Fibroblast of the conjunctiva (primary cell): ENCODE results near the gene PRSS22.
"Not testable (repeated sequence)": the region's sequence is repeated elsewhere in the genome, so short reads cannot be mapped to it uniquely, and the experiment has no call there.

ENCODE experiments used
- DNase-seq: peaks from one replicate; pipeline ENCODE4 v3.0.0-alpha.2; 2010; ENCODE audit warnings: low read depth

Gene PRSS22

DNA sequence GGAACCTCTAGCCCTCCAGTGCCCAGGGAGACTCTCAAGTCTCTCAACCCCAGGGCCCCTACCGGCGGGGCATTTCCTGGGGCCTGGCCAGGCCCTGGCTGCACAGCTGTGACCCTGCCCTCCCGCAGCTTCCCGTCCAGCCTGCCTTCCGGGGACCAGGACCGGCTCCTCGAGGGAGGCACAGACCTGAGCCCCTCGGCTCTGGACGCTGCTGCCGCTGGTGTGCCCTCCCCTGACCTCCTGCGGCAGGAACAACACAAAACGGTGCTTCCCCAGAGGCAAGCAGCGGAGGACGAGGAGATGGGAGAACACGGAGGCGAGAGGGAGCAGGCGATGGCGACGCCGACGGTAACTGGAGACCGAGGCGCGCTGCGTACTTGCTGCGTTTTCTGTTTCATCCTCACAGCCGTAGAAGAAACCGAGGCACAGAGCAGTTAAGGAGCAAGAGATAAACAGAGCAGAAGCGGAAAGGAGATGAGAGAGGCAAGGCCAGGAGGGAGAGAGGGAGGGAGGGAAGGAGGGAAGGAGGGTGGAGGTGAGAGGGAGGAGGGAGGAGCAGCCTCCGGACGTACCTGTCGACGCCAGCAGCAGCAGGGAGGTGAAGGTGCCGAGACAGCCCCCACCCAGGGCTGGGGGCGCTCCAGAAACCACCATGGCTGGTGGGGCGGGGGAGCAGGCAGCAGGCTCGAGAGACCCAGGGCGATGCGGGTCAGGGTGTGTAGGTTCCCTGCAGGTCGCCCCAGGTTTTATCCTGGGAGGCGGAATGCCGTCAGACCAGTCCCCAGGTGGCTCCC lies at the start of gene PRSS22:
Gene PRSS22 (minus strand): TSS at position 720 of the 794 bp plus-strand sequence. CDS start 66 bp downstream, at position 654.
- no peak for DNase-seq

DNA sequence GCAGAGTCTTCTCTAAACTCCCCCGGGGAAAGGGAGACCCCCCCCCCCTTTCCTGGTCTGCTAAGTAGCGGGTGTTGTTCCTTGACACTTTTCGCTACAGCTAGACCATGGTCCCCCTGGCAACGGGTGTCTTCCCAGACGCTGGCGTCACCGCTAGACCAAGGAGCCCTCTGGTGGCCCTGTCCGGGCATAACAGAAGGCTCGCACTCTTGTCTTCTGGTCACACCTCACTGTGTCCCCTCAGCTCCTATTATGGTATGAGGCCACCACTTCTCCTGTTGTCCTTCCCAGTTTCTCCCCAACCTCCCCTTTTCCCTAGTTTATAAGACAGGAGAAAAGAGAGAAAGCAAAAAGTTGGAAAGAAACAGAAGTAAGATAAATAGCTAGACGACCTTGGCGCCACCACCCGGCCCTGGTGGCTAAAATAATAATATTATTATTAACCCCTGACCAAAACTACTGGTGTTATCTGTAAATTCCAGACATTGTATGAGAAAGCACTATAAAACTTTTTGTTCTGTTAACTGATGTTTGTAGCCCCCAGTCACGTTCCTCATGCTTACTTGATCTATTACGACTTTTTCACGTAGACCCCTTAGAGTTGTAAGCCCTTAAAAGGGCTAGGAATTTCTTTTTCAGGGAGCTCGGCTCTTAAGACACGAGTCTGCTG lies 49.2 kb upstream of the PRSS22 start:
- not testable (repeated sequence) for DNase-seq

GRCh38 chr16:2905988-2906387 lies 48.0 kb upstream of the PRSS22 start:
- no peak for DNase-seq

GRCh38 chr16:2905241-2905987 lies 47.4 kb upstream of the PRSS22 start:
- peak; percentile 100 for DNase-seq

DNA sequence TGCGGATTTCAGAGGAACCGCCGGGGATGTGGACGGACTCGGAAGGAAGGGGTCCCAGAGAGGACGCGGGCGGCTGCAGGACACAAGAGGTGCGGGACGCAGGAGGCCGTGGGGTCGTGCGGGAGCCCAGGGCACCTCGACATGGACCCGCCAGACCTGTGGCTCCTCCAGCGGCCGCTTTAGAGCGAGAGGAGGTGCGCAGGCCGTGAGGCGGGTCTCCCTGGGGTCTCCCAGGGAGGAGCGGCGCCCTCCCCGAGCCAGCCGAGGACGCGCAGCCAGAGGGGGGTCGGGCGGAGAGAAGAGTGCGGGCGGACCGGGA lies 46.9 kb upstream of the PRSS22 start:
- no peak for DNase-seq

DNA sequence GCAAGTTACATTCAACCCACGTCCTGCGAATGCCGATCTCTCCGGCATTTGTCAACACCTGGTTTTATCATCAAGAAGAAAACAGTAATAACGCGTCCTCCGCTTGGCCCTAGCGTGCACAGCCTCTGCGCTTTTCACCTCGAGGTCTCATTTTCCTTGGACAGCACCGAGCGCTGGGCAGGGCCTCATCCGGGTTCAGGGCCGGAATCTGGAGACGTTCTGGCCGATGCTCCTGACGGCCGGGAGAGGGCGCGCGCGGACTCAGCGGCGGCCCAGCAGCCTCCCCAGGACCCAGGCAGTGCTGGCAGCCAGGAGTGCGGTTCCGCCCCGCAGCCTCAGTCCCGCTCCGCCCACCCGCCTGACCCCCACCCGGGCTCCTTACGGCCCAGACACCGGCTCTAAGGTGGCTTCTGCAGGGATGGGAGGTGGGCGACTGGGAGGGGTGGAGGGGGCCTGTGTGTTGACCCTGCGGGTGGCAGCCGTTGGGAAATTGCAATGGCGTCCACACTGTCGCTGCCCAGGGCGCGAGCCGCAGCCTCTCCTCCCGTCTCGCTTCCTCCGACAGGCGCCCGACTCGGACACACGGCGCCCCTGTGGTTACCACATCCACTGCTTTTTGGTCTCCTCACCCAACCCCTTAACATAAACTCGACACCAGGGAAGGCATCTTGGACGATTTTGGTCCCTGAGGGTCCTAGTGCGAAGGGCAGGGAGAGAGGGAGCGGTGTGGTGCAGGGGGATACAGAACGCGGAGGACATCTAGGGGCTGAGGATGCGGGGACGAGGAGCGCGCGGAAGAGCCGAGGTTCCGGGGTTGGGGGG lies 46.3 kb upstream of the PRSS22 start:
- DNase-seq: peak; percentile 82

DNA sequence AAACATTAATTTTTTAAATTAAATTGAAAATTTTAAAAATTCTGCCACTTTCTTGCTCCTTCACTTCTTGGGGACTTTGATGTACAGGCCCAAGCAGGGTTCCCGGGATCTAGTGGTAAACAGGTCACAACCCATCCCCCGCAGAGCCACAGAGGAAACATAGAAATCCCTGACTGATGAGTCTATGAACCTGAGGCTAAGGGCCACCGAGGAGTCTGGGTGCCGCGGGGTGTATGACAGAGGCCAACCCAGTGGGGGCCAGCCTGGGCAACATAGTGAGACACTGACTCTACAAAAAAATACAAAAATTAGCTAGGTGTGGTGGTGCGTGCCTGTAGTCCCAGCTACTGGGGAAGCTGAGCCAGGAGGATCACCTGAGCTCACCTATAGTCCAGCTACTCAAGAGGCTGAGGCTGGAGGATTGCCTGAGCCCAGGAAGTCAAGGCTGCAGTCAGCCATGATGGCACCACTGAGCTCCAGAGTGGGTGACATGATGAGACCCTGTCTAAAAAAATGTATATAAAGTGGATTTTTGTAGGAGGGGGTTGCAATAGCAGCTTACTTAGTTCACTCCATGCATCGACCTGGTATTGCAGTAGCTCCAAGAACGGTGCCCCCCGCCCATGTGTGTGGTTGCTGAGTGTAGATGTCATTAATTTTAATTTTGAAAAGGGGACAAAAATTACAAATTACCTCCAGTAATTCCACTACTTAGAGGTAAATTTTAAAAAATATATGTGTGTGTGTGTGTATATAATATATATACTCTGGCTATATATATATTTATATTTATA lies 44.6 kb upstream of the PRSS22 start:
- no peak for DNase-seq

DNA sequence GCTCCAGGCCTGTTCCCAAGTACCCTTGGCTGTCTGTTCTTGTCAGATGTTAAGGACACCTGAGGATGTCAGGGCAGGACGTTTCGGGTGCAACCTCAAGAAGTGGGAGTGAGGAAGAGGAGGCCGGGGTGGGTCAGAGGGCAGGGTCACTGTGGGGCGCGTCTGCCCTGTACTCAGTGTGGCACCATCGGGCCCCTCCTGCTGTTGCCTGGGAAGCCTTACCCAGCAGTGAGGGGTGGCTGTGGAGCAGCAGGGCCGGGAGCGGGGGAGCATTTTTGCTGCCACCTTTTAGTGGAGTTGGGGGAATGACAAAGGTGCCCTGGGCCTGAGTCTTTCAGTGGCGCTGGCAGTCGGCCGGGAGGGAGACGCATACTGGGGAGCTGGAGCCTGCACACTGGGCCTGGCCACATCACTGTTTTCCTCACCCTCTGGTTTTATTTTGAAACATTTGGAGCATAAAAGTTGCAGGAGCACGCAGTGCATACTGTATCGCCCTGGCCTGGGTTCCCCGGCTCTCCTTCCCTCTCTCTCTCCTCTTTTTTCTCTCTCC lies 42.6 kb upstream of the PRSS22 start:
- no peak for DNase-seq

GRCh38 chr16:2899564-2900072 lies 41.6 kb upstream of the PRSS22 start:
- DNase-seq: no peak

DNA sequence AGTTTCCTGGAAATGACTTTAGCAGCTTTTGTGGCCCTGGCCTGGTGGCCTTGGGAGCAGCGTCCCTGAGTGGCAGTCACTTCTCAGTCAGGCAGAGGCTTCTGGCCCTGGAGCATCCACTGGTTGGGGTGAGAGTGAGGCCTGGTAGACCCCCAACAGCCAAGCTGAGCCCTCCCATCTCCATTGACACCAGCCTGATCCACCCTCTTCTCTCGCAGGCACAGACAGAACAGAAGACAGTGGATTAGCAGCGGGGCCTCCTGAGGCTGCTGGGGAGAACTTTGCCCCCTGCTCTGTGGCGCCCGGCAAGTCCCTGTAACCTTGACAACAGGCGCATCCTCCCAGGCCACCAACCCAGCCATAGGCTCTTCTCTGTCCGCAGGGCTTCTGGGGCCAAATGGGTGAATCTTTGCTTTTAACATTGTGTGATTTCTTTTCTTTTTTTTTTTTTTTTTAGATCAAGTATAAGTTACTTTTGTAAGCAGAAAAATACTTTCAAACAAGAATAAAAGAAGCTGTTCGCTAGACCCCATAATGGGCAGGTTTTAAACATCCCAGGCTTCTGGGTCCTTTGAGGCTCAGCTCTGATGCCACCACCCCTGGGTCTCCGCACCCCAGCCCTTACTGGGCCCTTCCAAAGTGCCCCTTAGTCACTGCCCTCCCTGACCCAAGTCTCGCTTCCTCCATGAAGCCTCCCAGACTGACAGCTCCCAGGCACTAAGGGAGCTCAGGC lies 41.0 kb upstream of the PRSS22 start:
- no peak for DNase-seq

- no peak for DNase-seq
Observed at GRCh38 chr16:2897110-2897509, 39.1 kb upstream of the PRSS22 start.

DNA sequence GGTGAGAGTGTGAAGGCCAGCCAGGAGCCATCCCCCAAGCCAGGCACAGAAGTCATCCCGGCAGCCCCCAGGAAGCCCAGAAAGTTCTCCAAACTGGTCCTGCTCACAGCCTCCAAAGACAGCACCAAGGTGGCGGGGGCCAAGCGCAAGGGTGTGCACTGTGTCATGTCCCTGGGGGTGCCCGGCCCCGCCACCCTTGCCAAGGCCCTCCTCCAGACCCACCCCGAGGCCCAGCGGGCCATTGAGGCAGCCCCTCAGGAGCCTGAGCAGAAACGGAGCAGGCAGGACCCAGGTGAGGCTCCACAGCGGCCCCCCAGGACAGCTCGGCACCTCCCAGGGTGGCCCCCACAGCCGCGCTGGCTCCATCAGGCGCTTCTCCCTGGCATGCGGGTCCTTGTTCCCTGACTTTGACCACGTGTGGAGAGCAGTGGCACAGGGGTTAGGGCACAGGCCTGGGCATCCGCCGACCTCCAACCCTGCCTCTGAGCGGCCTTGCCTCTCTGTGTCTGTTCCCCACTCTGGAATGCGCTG lies 38.6 kb upstream of the PRSS22 start:
- no peak for DNase-seq

DNA sequence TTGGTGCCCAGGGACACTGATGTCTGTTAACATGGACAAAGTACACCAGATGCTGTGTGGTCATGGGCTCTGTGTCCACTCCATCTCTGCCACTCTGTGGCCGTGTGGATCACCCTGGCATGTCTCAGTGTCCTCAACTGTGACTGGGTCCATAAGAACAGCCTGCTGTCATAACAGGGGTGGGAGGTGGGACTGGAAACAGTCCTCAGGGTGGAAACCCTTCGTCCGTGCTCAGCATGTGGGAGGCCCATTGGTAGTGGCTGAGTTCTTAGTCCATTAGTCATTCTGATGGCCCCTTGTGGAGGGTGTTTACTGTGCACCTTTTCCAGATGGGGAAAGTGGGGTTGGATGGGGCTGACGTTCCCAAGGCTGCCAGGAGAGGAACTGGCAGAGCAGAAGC lies 37.8 kb upstream of the PRSS22 start:
- DNase-seq: no peak

- DNase-seq: no peak
Observed at GRCh38 chr16:2894231-2894630, 36.3 kb upstream of the PRSS22 start.

GRCh38 chr16:2884041-2884451 lies 26.1 kb upstream of the PRSS22 start:
- DNase-seq: no peak

GRCh38 chr16:2883458-2883908 lies 25.5 kb upstream of the PRSS22 start:
- DNase-seq: no peak

DNA sequence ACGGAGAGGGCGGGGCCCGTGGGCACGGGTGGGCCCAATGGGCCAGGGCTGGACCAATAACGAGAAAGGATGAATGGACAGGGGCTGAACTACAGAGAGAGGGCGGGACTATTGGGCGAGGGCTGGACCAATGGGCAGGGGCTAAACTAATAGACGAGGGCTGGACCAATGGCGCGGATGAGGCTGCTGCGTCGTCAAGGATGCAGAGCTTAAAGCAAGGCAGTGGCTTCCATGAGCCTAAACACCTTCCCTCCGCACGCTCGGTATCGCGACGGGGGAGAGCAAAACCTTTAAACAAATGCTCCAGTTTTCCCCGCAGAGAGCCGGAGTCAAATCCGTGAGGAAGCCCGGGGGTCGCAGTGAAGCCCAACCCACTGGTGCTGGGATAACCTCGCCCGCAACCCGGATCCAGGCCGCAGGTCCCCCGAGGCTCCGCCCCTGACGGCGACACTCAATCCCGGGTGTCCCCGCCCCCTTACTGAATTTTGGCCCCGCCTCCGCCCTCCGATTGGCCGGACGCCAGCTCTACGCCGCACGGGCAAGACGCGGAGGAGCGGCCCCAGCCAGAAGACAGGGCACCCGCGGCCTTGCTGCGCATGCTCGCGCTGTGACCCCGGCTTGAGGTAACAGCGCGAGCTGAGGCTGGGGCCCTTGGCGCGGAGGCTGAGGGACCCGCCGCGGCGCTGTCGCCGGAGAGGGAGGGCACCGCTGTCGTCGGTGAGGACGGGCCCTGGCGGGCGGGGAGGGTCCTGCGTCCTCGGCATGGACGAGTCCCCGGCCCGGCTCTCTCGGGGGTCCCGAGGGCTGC lies 24.9 kb upstream of the PRSS22 start, which contains the start of gene FLYWCH2:
Gene FLYWCH2 (plus strand): TSS at position 566 of the 808 bp plus-strand sequence. CDS start 13,235 bp downstream, outside the sequence.
- DNase-seq: peak; percentile 98

DNA sequence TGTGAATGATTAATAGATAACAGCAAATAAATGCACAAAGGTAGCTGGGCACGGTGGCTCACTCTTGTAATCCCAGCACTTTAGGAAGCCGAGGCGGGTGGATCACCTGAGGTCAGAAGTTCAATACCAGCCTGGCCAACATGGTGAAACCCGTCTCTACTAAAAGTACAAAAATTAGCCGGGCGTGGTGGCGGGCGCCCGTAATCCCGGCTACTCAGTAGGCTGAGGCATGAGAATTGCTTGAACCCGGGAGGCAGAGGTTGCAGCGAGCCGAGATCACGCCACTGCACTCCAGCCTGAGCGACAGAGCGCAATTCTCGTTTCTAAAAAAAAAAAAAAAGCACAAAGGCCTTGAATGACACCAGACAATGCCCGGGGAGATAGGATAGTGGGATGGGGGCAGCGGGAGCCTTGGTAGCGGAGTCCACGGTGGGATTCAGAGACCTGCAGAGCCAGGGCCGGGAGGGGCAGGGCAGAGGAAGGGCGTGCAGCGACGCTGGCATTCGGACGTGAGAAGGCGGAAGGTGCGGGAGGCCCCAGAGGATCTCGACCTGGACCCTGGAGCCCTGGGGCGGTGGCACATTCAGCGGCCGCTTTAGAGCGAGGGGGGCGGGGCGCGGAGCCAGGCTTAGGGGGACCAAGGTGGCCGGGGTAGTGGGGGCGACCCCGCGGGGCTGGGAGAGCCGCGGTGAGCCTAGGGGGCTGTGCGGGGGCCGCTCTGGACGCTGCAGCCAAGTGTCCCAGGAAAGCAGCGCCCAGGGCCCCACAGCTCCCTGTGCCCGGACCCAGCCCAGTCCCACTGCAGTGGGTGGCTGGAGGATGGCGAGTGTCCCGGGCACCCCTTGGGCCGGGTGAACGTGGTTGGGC lies 24.0 kb upstream of the PRSS22 start:
- DNase-seq: no peak
